HEK293T (cell line): ENCODE results near the gene KIAA1217.

Source experiments
- CTCF ChIA-PET: fragments of 350-600 bp; formaldehyde crosslinking; extraction: SDS; loops from one replicate; lab custom pipeline; 2021; ENCODE audit warnings: antibody characterized with exemption, inconsistent platforms; lab: Yijun Ruan, JAX
- POLR2A ChIA-PET: fragments of 350-600 bp; formaldehyde crosslinking; extraction: SDS; loops from one replicate; lab custom pipeline; 2020; ENCODE audit warnings: antibody characterized with exemption, inconsistent platforms; lab: Yijun Ruan, JAX
- DNase-seq: peaks from one replicate; pipeline ENCODE4 v3.0.0; 2012; ENCODE audit warnings: mixed read lengths; ENCODE audit errors: extremely low spot score
- ARNT ChIP-seq: fragments of 450-650 bp; IDR thresholded peaks from 2 replicates; pipeline ENCODE4 v1.6.1; 2017; ENCODE audit warnings: mild to moderate bottlenecking
- BHLHE40 ChIP-seq: fragments of 450-650 bp; IDR thresholded peaks from 2 replicates; pipeline ENCODE4 v1.6.1; 2016; ENCODE audit warnings: mild to moderate bottlenecking, moderate library complexity, borderline replicate concordance
- CTBP1 ChIP-seq: fragments of 450-650 bp; IDR thresholded peaks from 2 replicates; pipeline ENCODE4 v1.6.1; 2016; ENCODE audit warnings: borderline replicate concordance
- ELF4 ChIP-seq: fragments of 450-650 bp; IDR thresholded peaks from 2 replicates; pipeline ENCODE4 v1.6.1; 2017; ENCODE audit warnings: antibody characterized with exemption
- FOXA1 ChIP-seq: fragments of 450-650 bp; IDR thresholded peaks from 2 replicates; pipeline ENCODE4 v1.6.1; 2016; ENCODE audit warnings: mild to moderate bottlenecking
- FOXK2 ChIP-seq: fragments of 450-650 bp; IDR thresholded peaks from 2 replicates; pipeline ENCODE4 v1.6.1; 2016; ENCODE audit warnings: mild to moderate bottlenecking
- FOXM1 ChIP-seq: fragments of 450-650 bp; IDR thresholded peaks from 2 replicates; pipeline ENCODE4 v1.6.1; 2017; ENCODE audit warnings: mild to moderate bottlenecking, borderline replicate concordance
- HDGF ChIP-seq: fragments of 450-650 bp; IDR thresholded peaks from 2 replicates; pipeline ENCODE4 v1.6.1; 2017; ENCODE audit warnings: antibody characterized with exemption, borderline replicate concordance
- L3MBTL2 ChIP-seq: fragments of 450-650 bp; conservative IDR thresholded peaks from 2 replicates; pipeline ENCODE4 v1.6.1; 2016; ENCODE audit warnings: mild to moderate bottlenecking
- LEF1 ChIP-seq: fragments of 450-650 bp; IDR thresholded peaks from 2 replicates; pipeline ENCODE4 v1.6.1; 2017; ENCODE audit warnings: mild to moderate bottlenecking, borderline replicate concordance
- NFRKB ChIP-seq: fragments of 450-650 bp; IDR thresholded peaks from 2 replicates; pipeline ENCODE4 v1.6.1; 2016; ENCODE audit warnings: mild to moderate bottlenecking, moderate library complexity
- PKNOX1 ChIP-seq: fragments of 450-650 bp; IDR thresholded peaks from 2 replicates; pipeline ENCODE4 v1.6.1; 2016
- SP1 ChIP-seq: fragments of 450-650 bp; IDR thresholded peaks from 2 replicates; pipeline ENCODE4 v1.6.1; 2017
- SUZ12 ChIP-seq: fragments of 450-650 bp; IDR thresholded peaks from 2 replicates; pipeline ENCODE4 v1.6.1; 2016; ENCODE audit warnings: mild to moderate bottlenecking
- TARDBP ChIP-seq: fragments of 450-650 bp; IDR thresholded peaks from 2 replicates; pipeline ENCODE4 v1.6.1; 2016
- ZNF384 ChIP-seq: fragments of 450-650 bp; IDR thresholded peaks from 2 replicates; pipeline ENCODE4 v1.6.1; 2016

The KIAA1217 gene

DNA sequence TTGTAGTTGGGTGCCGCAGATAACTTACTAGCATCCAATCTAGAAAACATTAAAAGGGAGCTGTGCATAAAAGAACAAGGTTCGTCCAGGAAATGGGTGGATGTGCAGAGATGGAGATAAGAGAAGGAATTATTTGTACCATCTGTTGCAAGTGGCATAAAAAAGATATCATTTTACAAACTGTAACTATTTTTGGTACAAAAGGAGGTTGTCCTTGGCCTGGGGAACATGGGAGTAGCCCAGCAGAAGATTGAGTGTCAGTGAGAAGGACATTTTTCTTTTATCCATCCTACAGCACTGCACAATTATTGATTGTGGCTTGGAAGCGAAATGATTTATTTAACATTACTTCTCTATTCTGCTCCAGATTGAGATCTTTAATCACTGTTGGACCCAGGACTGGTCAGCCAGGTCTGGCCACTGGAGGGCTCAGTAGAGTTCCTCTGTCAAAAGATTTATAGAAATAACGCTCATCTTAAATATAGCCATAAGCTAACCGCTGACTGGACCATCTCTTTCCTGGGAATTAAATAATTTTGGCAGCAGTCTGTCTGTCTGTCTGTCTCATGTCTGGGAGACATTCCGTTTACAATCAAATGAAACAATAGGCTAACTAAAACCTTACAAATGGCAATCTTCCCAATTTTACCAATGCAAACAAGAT is 254.1 kb downstream of the KIAA1217 start:
- DNase-seq, result no peak
- ChIA-PET CTCF (no interaction called here), POLR2A (no interaction called here)
- no peak for TF ChIP-seq L3MBTL2
- TF ChIP-seq FOXK2, result no peak
- TF ChIP-seq PKNOX1, result no peak
- TF ChIP-seq TARDBP, result no peak
- no peak for TF ChIP-seq HDGF
- no peak for TF ChIP-seq CTBP1
- TF ChIP-seq NFRKB, result no peak
- TF ChIP-seq ELF4, result no peak
- no peak for TF ChIP-seq LEF1
- no peak for TF ChIP-seq SP1
- TF ChIP-seq BHLHE40, result no peak
- no peak for TF ChIP-seq FOXM1

DNA sequence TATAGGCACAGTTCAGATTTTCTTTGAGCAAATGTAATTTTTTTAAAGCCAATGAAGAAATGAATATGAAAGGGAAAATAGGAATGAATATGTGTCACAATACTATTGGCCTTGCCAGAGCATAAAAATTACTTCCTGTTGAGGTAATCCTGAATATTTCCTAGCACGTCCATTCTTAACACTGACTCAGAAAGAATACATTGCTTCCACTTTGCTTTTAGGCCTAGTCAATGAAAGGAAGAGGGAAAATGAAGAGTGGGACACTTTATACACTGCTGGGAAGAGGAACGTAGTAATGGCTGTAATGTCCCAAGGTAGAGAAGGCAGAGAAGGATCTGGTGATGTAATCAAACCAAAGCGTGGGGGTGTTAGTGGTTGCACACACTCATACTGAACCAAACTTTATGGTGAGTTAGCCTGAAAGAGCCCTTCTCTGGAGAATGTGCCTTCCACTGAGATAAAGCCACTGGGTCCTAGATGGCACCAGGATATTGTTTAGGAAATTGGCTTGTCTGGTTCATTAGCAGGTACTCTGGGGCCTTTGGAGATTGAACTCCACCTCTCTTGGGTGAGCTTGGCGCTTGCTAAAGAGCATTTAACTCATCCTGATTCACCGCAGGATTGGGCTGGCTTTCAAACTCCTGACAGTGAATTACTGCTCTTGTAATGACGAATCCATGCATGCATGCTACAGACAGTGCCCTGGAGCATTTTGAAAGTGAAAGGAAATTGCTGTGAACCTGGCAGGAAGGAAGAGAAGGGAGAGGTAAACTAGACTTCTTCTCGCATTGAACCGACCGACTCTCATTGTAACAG is 254.9 kb downstream of the KIAA1217 start:
- TF ChIP-seq HDGF (no peak), FOXM1 (no peak), PKNOX1 (no peak), L3MBTL2 (no peak), LEF1 (no peak), FOXK2 (no peak), SP1 (no peak), NFRKB (no peak), TARDBP (no peak), CTBP1 (no peak), ZNF384 (no peak), ELF4 (no peak), BHLHE40 (no peak), FOXA1 (no peak)
- POLR2A ChIA-PET, result no interaction called here
- CTCF ChIA-PET, result no interaction called here
- no peak for DNase-seq

- POLR2A ChIA-PET, result no interaction called here
- TF ChIP-seq LEF1, result no peak
- no peak for DNase-seq
- CTCF ChIA-PET, result interaction anchor here (0.6 kb wide), 1 partner anchor 47 kb away, joined by 3 read pairs; no protein-coding TSS in a partner anchor
These were observed 256.4 kb downstream of the KIAA1217 start for GRCh38 chr10:24465124-24465874.

DNA sequence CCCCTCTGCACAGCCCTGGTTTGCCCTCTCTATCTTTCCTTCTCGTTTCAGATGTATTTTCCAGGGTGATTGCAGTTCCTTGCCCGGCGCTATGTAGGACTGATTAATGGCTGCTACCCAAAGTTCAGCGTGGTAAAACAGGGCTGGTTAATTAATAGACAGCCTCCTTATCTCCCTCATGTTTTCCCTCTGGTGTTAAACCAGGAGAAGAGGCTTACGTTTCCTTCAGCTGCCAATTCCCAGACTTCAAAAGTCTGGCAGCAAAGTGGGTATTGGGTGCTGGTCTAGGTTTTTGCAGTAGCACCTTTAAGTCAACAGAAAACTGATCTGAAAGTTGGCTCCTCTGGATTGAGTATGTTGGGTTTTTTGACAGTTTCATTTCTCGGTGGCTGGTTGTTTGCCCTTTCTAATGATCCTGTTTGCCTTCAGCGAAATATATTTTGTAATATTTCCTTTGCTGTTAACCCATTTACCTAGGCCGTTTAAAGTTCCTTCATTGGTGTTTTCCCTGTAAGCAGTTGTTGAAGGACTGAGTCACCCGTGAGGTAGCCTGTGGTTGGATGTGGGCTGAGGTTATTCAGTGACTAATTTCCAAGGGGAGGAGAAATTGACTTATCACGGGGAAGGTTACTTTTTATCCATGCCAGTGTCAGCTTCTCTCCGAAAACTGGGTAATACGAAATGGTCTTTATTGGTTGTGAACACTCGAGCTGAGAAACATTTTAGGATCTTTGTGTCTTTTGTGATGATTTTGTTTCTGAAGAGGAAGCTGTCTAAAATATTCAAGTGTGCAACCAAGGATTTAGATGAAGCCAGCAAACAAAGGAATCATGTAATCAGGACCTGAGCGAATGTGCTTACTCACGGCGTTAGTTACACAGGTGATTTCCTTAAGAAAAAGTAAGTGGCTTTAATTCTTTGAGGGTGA is 257.2 kb downstream of the KIAA1217 start:
- TF ChIP-seq SUZ12 (no peak), FOXK2 (no peak), LEF1 (no peak), HDGF (no peak), ZNF384 (no peak), ARNT (no peak), BHLHE40 (no peak), ELF4 (no peak), CTBP1 (no peak), NFRKB (no peak), FOXA1 (no peak), SP1 (no peak), FOXM1 (no peak), L3MBTL2 (no peak), TARDBP (no peak), PKNOX1 (no peak)
- no peak for DNase-seq
- CTCF ChIA-PET, result no interaction called here
- POLR2A ChIA-PET, result no interaction called here

DNA sequence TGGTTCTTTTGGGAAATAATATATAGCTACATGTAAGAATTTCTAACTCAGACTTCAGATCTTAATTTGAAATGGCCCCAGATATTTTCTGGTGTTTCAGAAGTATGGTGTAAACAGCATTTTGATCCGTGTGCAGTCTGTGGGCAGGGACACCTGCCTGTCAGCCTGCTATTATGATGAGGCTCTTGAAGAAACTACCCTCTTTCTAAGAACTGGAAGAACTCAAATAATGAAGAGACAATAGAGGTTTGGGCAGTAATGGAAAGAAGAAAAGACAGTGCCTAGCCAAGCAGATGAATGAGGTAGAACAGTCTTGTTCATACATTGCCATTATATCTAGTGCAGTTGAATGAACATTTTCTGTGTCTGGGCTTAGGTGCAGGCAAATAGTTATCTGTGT is 258.2 kb downstream of the KIAA1217 start:
- POLR2A ChIA-PET, result no interaction called here
- CTCF ChIA-PET, result no interaction called here
- no peak for DNase-seq
- TF ChIP-seq ELF4 (no peak), CTBP1 (no peak), HDGF (no peak), SUZ12 (no peak), ZNF384 (no peak), LEF1 (no peak), FOXM1 (no peak), TARDBP (no peak), SP1 (no peak), L3MBTL2 (no peak), BHLHE40 (no peak), NFRKB (no peak)
